HepG2 (cell line): ENCODE measurements around the gene POLR3H. TPM values are rescaled to one million over a fixed set of nuclear protein-coding genes. Genes with fewer than 3 reads are reported as not detected.

Experiments
- BCLAF1 ChIP-seq: fragments of 450-650 bp; IDR thresholded peaks from 2 replicates; pipeline ENCODE4 v1.6.1; 2017; ENCODE audit warnings: mild to moderate bottlenecking
- KDM4B ChIP-seq: sonication (generic); formaldehyde crosslinking; IDR thresholded peaks from 2 replicates; pipeline ENCODE4 v1.4.0; 2020; ENCODE audit warnings: missing genetic modification reagents
- KLF16 ChIP-seq, 2 experiments: sonication (generic) in 1 of 2; formaldehyde crosslinking in 1 of 2; IDR thresholded peaks; 2 replicates each; pipeline versions ENCODE4 v1.6.1 to v1.8.0; 2016 to 2023; ENCODE audit warnings: missing genetic modification reagents in 2 of 2, missing compliant biosample characterization in 1 of 2
- MAZ ChIP-seq, 2 experiments: sonication (generic) in 1 of 2; formaldehyde crosslinking in 1 of 2; IDR thresholded peaks; 2 replicates each; pipeline versions ENCODE4 v1.5.0 to v1.6.1; 2012 to 2020; ENCODE audit warnings: low read depth in 2 of 2, mild to moderate bottlenecking in 2 of 2, borderline replicate concordance in 1 of 2, improper control_type of control experiment in 1 of 2, low read length in 1 of 2, missing genetic modification reagents in 1 of 2, moderate library complexity in 1 of 2
- RNF219 ChIP-seq: sonication (generic); formaldehyde crosslinking; IDR thresholded peaks from 2 replicates; pipeline ENCODE4 v1.5.0; 2020; ENCODE audit warnings: mild to moderate bottlenecking, missing genetic modification reagents
- ZEB1 ChIP-seq: IDR thresholded peaks from 2 replicates; pipeline ENCODE4 v1.6.1; 2012; ENCODE audit warnings: mild to moderate bottlenecking, low read depth, inconsistent platforms; ENCODE audit not compliant: insufficient replicate concordance
- ZFY ChIP-seq: sonication (generic); formaldehyde crosslinking; IDR thresholded peaks from 2 replicates; pipeline ENCODE4 v1.4.0; 2020; ENCODE audit warnings: missing genetic modification reagents
- ZKSCAN5 ChIP-seq: sonication (generic); formaldehyde crosslinking; IDR thresholded peaks from 2 replicates; pipeline ENCODE4 v1.5.1; 2020; ENCODE audit warnings: mild to moderate bottlenecking, missing genetic modification reagents
- ZNF724P ChIP-seq: sonication (generic); formaldehyde crosslinking; IDR thresholded peaks from 2 replicates; pipeline ENCODE4 v1.8.0; 2022; ENCODE audit warnings: missing genetic modification reagents, borderline replicate concordance
- ZNF788 ChIP-seq: sonication (generic); formaldehyde crosslinking; IDR thresholded peaks from 2 replicates; pipeline ENCODE4 v1.5.0; 2020; ENCODE audit warnings: mild to moderate bottlenecking, missing genetic modification reagents, borderline replicate concordance
- ZSCAN20 ChIP-seq: sonication (generic); formaldehyde crosslinking; IDR thresholded peaks from 2 replicates; pipeline ENCODE4 v1.4.0; 2020; ENCODE audit warnings: missing genetic modification reagents, mild to moderate bottlenecking, borderline replicate concordance
- polyA plus RNA-seq, 8 experiments: library from polyadenylated mRNA; depleted of rRNA in 3 of 8; stranded (reverse) in 7 of 8; unstranded in 1 of 8; fragments of >200 nt; fragmentation: Illumina TruSeq in 4 of 8; extraction: Trizol in 4 of 8; gene quantifications; 2 replicates each; pipeline versions ENCODE4 v1.2.1 to v1.2.3, GENCODE V29; 2011 to 2016; ENCODE audit warnings: low read depth in 4 of 8, missing spikeins in 1 of 8, mixed read lengths in 1 of 8; ENCODE audit not compliant: insufficient read depth in 1 of 8
- total RNA-seq, 5 experiments: library from RNA; depleted of rRNA; stranded (reverse); fragments of >200 nt; fragmentation: Illumina TruSeq; extraction: Trizol; gene quantifications; 2 replicates each; pipeline ENCODE4 v1.2.3, GENCODE V29; 2016; ENCODE audit warnings: low read depth in 1 of 5
- TF ChIP-seq, protein P1 (sequence below): IDR thresholded peaks from 2 replicates; pipeline ENCODE4 v1.6.1; 2012; ENCODE audit warnings: low read length, improper control_type of control experiment
- TF ChIP-seq, protein P2 (sequence below): sonication (generic); formaldehyde crosslinking; IDR thresholded peaks from 2 replicates; pipeline ENCODE4 v1.4.0; 2020; ENCODE audit warnings: missing genetic modification reagents
- TF ChIP-seq, protein P3 (sequence below): sonication (generic); formaldehyde crosslinking; IDR thresholded peaks from 2 replicates; pipeline ENCODE4 v1.9.0; 2021; ENCODE audit warnings: missing genetic modification reagents, borderline replicate concordance

POLR3H gene
- total and polyA plus RNA-seq, 2 of the 13 experiments (the other 11 are each of a cell fraction or from before 2014, with no cell fraction given) = 10.3 to 28.6 TPM

- TF ChIP-seq ZEB1 (no peak), KDM4B (no peak), ZFY (CRISPR knock-in tag) (peak; percentile 1; the same call in 1 of the 2 replicates), BCLAF1 (no peak), MAZ (IDR thresholded peaks at IDR 0.05; ENCODE audit: borderline replicate concordance, low read depth, low read length) (no peak), MAZ (CRISPR knock-in tag; IDR thresholded peaks at IDR 0.05; ENCODE audit: low read depth) (no peak), ZKSCAN5 (CRISPR knock-in tag) (no peak), KLF16 (CRISPR knock-in tag; IDR thresholded peaks at IDR 0.05) (no peak), RNF219 (CRISPR knock-in tag) (no peak), ZSCAN20 (no peak), ZNF724P (0 out of 2 replicates have a peak, but pooled peaks have one; percentile 4), ZNF788 (CRISPR knock-in tag) (no peak)
- TF ChIP-seq, protein P1, sequence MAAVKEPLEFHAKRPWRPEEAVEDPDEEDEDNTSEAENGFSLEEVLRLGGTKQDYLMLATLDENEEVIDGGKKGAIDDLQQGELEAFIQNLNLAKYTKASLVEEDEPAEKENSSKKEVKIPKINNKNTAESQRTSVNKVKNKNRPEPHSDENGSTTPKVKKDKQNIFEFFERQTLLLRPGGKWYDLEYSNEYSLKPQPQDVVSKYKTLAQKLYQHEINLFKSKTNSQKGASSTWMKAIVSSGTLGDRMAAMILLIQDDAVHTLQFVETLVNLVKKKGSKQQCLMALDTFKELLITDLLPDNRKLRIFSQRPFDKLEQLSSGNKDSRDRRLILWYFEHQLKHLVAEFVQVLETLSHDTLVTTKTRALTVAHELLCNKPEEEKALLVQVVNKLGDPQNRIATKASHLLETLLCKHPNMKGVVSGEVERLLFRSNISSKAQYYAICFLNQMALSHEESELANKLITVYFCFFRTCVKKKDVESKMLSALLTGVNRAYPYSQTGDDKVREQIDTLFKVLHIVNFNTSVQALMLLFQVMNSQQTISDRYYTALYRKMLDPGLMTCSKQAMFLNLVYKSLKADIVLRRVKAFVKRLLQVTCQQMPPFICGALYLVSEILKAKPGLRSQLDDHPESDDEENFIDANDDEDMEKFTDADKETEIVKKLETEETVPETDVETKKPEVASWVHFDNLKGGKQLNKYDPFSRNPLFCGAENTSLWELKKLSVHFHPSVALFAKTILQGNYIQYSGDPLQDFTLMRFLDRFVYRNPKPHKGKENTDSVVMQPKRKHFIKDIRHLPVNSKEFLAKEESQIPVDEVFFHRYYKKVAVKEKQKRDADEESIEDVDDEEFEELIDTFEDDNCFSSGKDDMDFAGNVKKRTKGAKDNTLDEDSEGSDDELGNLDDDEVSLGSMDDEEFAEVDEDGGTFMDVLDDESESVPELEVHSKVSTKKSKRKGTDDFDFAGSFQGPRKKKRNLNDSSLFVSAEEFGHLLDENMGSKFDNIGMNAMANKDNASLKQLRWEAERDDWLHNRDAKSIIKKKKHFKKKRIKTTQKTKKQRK = no peak
- TF ChIP-seq, protein P2, sequence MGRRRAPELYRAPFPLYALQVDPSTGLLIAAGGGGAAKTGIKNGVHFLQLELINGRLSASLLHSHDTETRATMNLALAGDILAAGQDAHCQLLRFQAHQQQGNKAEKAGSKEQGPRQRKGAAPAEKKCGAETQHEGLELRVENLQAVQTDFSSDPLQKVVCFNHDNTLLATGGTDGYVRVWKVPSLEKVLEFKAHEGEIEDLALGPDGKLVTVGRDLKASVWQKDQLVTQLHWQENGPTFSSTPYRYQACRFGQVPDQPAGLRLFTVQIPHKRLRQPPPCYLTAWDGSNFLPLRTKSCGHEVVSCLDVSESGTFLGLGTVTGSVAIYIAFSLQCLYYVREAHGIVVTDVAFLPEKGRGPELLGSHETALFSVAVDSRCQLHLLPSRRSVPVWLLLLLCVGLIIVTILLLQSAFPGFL (CRISPR knock-in tag) = no peak
- TF ChIP-seq, protein P3, sequence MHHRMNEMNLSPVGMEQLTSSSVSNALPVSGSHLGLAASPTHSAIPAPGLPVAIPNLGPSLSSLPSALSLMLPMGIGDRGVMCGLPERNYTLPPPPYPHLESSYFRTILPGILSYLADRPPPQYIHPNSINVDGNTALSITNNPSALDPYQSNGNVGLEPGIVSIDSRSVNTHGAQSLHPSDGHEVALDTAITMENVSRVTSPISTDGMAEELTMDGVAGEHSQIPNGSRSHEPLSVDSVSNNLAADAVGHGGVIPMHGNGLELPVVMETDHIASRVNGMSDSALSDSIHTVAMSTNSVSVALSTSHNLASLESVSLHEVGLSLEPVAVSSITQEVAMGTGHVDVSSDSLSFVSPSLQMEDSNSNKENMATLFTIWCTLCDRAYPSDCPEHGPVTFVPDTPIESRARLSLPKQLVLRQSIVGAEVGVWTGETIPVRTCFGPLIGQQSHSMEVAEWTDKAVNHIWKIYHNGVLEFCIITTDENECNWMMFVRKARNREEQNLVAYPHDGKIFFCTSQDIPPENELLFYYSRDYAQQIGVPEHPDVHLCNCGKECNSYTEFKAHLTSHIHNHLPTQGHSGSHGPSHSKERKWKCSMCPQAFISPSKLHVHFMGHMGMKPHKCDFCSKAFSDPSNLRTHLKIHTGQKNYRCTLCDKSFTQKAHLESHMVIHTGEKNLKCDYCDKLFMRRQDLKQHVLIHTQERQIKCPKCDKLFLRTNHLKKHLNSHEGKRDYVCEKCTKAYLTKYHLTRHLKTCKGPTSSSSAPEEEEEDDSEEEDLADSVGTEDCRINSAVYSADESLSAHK (CRISPR knock-in tag) = no peak
Observed at GRCh38 chr22:41526226-41526829, 17.9 kb downstream of the POLR3H start (continued).
